Ascending aorta (tissue), 2 donors: ENCODE data around the gene KLHL28. TPM values are rescaled to one million over a fixed set of nuclear protein-coding genes. Genes with fewer than 3 reads are reported as not detected.
A peak's percentile ranks its signal among the peaks of the same experiment; 100 is the strongest.

Experiments used
- DNase-seq, 2 donors: peaks; one replicate each; pipeline ENCODE4 v3.0.0-alpha.2; 2019; ENCODE audit warnings: low spot score in 2 of 2
- H3K27ac ChIP-seq, 2 donors: fragments of 200-600 bp; sonication (generic); one replicate each; pipeline ENCODE4 v1.5.1; 2016 to 2017; ENCODE audit warnings: mild to moderate bottlenecking in 1 of 2
- H3K27me3 ChIP-seq: fragments of 200-600 bp; sonication (generic); one replicate; pipeline ENCODE4 v1.5.1; 2017
- H3K36me3 ChIP-seq, 2 donors: fragments of 200-600 bp; sonication (generic); one replicate each; pipeline ENCODE4 v1.5.1; 2016
- H3K4me1 ChIP-seq, 2 donors: fragments of 200-600 bp; sonication (generic); one replicate each; pipeline ENCODE4 v1.5.1; 2016 to 2017; ENCODE audit warnings: mild to moderate bottlenecking in 1 of 2
- H3K4me3 ChIP-seq, 2 donors: fragments of 200-600 bp; sonication (generic); one replicate each; pipeline ENCODE4 v1.5.1; 2016 to 2017; ENCODE audit warnings: mild to moderate bottlenecking in 1 of 2
- H3K9me3 ChIP-seq, 2 donors: fragments of 200-600 bp; sonication (generic); one replicate each; pipeline ENCODE4 v1.5.1; 2016
- intact Hi-C: fragments of 100-400 bp; cut with DNase I; formaldehyde crosslinking; loops from one replicate; pipeline ENCODE4 v1.15.1; 2023
- total RNA-seq: library from RNA; depleted of rRNA; stranded (reverse); fragments of >200 nt; gene quantifications from one replicate; pipeline ENCODE4 v1.1.0, GENCODE V29; 2016
- TF ChIP-seq, protein P1 (sequence below), 3 experiments: fragments of 200-600 bp in 2 of 3; fragments of 450-650 bp in 1 of 3; sonication (generic) in 2 of 3; IDR thresholded peaks; one replicate each; pipeline ENCODE4 v1.5.1; 2016 to 2019; ENCODE audit warnings: antibody characterized with exemption in 3 of 3, mild to moderate bottlenecking in 1 of 3, moderate library complexity in 1 of 3

KLHL28 gene
- total RNA-seq, 1 donor from 2014 or later: 6.1 TPM

GRCh38 chr14:44960146-44960545 lies 1.6 kb downstream of the KLHL28 start:
- no peak for DNase-seq
- peaks cover 0 to 12% of the 10 kb centered on the region in 2 donors for H3K4me1 ChIP-seq
- H3K4me3 ChIP-seq: peak overlapping the region; percentile 83 to 96
- no peaks in the 10 kb centered on the region for H3K36me3 ChIP-seq
- intact Hi-C loops: loop anchor here (2.0 to 5.0 kb wide), 2 partner anchors 48 to 293 kb away; partner anchors contain the start of gene MIS18BP1
- TF ChIP-seq, protein P1, sequence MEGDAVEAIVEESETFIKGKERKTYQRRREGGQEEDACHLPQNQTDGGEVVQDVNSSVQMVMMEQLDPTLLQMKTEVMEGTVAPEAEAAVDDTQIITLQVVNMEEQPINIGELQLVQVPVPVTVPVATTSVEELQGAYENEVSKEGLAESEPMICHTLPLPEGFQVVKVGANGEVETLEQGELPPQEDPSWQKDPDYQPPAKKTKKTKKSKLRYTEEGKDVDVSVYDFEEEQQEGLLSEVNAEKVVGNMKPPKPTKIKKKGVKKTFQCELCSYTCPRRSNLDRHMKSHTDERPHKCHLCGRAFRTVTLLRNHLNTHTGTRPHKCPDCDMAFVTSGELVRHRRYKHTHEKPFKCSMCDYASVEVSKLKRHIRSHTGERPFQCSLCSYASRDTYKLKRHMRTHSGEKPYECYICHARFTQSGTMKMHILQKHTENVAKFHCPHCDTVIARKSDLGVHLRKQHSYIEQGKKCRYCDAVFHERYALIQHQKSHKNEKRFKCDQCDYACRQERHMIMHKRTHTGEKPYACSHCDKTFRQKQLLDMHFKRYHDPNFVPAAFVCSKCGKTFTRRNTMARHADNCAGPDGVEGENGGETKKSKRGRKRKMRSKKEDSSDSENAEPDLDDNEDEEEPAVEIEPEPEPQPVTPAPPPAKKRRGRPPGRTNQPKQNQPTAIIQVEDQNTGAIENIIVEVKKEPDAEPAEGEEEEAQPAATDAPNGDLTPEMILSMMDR (IDR thresholded peaks at IDR 0.05): no peak
- no peaks in the 10 kb centered on the region for H3K27me3 ChIP-seq
- no peaks in the 10 kb centered on the region for H3K9me3 ChIP-seq
- no peak overlapping the region for H3K27ac ChIP-seq

DNA sequence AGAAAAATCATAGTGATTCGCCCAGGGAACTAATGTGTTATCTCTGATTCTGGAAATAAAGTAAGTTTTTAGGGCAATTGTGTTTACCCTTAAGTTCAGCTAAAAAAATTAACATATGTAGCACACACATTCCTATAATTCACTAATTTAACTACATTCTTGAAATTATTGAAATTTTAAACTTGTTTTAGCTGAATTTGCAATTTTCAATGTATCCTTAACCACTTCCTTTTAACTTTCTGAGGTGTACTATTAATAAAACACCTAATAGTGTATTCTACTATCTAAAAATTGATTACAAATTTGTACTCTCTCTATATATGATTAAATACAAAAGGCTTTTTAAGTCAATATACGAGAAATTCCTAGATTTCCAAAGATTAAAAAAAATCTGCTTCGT lies 2.2 kb downstream of the KLHL28 start:
- peak overlapping the region in 1 of 2 donors; percentile 96 for H3K4me3 ChIP-seq
- TF ChIP-seq, protein P1 (IDR thresholded peaks at IDR 0.05): no peak
- no peaks in the 10 kb centered on the region for H3K36me3 ChIP-seq
- peaks cover 0 to 12% of the 10 kb centered on the region in 2 donors for H3K4me1 ChIP-seq
- H3K9me3 ChIP-seq: no peaks in the 10 kb centered on the region
- DNase-seq: no peak
- no peak overlapping the region for H3K27ac ChIP-seq
- H3K27me3 ChIP-seq: no peaks in the 10 kb centered on the region
- intact Hi-C loops: no loop called here

- Histone ChIP-seq H3K27me3 (no peaks in the 10 kb centered on the region), H3K4me3 (no peak overlapping the region), H3K9me3 (no peaks in the 10 kb centered on the region), H3K4me1 (peaks cover 0 to 12% of the 10 kb centered on the region in 2 donors), H3K27ac (no peak overlapping the region), H3K36me3 (peaks cover 0 to 9% of the 10 kb centered on the region in 2 donors)
- intact Hi-C loops: no loop called here
- TF ChIP-seq, protein P1 (IDR thresholded peaks at IDR 0.05): no peak
- no peak for DNase-seq
Observed at GRCh38 chr14:44956866-44957265, 4.9 kb downstream of the KLHL28 start.

DNA sequence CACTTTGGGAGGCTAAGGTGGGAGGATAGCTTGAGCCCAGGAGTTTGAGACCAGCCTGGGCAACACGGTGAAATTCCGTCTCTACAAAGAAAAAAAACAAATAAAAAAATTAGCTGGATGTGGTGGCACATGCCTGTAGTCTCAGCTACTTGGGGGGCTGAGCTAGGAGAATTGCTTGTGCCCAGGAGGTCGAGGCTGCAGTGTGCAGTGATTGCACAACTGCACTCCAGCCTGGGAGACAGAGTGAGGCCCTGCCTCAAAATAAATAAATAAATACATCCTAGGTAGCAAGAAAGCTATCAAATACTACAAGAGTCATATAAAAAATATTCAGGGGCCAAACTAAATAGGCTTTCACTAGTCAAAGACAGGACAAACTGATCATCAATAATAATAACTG lies 6.2 kb downstream of the KLHL28 start:
- intact Hi-C loops: no loop called here
- Histone ChIP-seq H3K4me1 (peaks cover 0 to 8% of the 10 kb centered on the region in 2 donors), H3K9me3 (no peaks in the 10 kb centered on the region), H3K27me3 (no peaks in the 10 kb centered on the region), H3K4me3 (no peak overlapping the region), H3K27ac (no peak overlapping the region), H3K36me3 (peaks cover 0 to 9% of the 10 kb centered on the region in 2 donors)
- DNase-seq: no peak
- TF ChIP-seq, protein P1 (IDR thresholded peaks at IDR 0.05): no peak

DNA sequence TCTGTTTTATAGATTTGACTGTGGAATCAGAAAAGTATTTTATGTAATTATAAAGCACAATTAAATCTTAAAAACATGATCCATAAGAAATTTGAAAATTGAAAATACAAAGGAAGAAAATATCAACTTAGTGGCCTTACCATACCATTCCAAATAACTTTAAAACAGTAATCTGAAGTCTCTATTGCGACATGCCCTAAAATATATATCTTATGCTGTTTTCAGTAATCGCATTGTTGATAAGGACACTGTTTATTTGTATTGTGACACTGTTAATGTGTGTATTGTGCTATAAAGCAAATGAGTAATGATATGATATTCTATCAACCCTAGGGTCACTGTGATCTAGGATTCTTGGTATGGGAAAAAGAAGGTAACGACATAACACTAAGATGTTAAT lies 7.0 kb downstream of the KLHL28 start:
- H3K4me1 ChIP-seq: peaks cover 0 to 2% of the 10 kb centered on the region in 2 donors
- H3K4me3 ChIP-seq: no peak overlapping the region
- peaks cover 0 to 9% of the 10 kb centered on the region in 2 donors for H3K36me3 ChIP-seq
- H3K9me3 ChIP-seq: no peaks in the 10 kb centered on the region
- no peaks in the 10 kb centered on the region for H3K27me3 ChIP-seq
- intact Hi-C loops: no loop called here
- H3K27ac ChIP-seq: no peak overlapping the region
- TF ChIP-seq, protein P1 (IDR thresholded peaks at IDR 0.05): no peak
- no peak for DNase-seq
